ENCODE data around the gene SRD5A1.

SRD5A1 gene

GRCh38 chr5:6595405-6595804 is 37.8 kb upstream of the SRD5A1 start:
- TF ChIP-seq CTCF (IDR thresholded peaks at IDR 0.05; ENCODE audit: low read depth, low read length), result no peak
- in situ Hi-C loops (cut with HindIII; ENCODE audit: low sequenced_read_pairs), result no loop called here
- DNase-seq (ENCODE audit: low read depth, low spot score), result no peak
- no peak overlapping the region for H3K4me3 ChIP-seq (ENCODE audit: low read depth, low read length)

GRCh38 chr5:6596388-6596787 is 36.9 kb upstream of the SRD5A1 start:
- no peak overlapping the region for H3K4me3 ChIP-seq (ENCODE audit: low read depth, low read length)
- TF ChIP-seq CTCF (IDR thresholded peaks at IDR 0.05; ENCODE audit: low read depth, low read length), result no peak
- DNase-seq (ENCODE audit: low read depth, low spot score), result no peak
- in situ Hi-C loops (cut with HindIII; ENCODE audit: low sequenced_read_pairs), result no loop called here

GRCh38 chr5:6597557-6597956 is 35.7 kb upstream of the SRD5A1 start:
- TF ChIP-seq CTCF (IDR thresholded peaks at IDR 0.05; ENCODE audit: low read depth, low read length), result no peak
- DNase-seq (ENCODE audit: low read depth, low spot score), result no peak
- in situ Hi-C loops (cut with HindIII; ENCODE audit: low sequenced_read_pairs), result no loop called here
- H3K4me3 ChIP-seq (ENCODE audit: low read depth, low read length), result no peak overlapping the region

GRCh38 chr5:6598351-6598900 is 34.8 kb upstream of the SRD5A1 start:
- in situ Hi-C loops (cut with HindIII; ENCODE audit: low sequenced_read_pairs), result no loop called here
- no peak for TF ChIP-seq CTCF (IDR thresholded peaks at IDR 0.05; ENCODE audit: low read depth, low read length)
- H3K4me3 ChIP-seq (ENCODE audit: low read depth, low read length), result no peak overlapping the region

GRCh38 chr5:6599739-6600138 is 33.5 kb upstream of the SRD5A1 start:
- DNase-seq (ENCODE audit: low read depth, low spot score), result no peak
- no peak overlapping the region for H3K4me3 ChIP-seq (ENCODE audit: low read depth, low read length)
- no peak for TF ChIP-seq CTCF (IDR thresholded peaks at IDR 0.05; ENCODE audit: low read depth, low read length)
- in situ Hi-C loops (cut with HindIII; ENCODE audit: low sequenced_read_pairs), result loop anchor here (25.0 kb wide), 1 partner anchor 138 kb away; no protein-coding TSS in a partner anchor

More at GRCh38 chr5:6598351-6598900, 34.8 kb upstream of the SRD5A1 start:
- DNase-seq (ENCODE audit: low read depth, low spot score), result no peak

- in situ Hi-C loops (cut with HindIII; ENCODE audit: low sequenced_read_pairs), result loop anchor here (25.0 kb wide), 1 partner anchor 136 kb away; no protein-coding TSS in a partner anchor
- TF ChIP-seq CTCF (IDR thresholded peaks at IDR 0.05; ENCODE audit: low read depth, low read length), result no peak
- no peak for DNase-seq (ENCODE audit: low read depth, low spot score)
- H3K4me3 ChIP-seq (ENCODE audit: low read depth, low read length), result no peak overlapping the region
These were observed 32.0 kb upstream of the SRD5A1 start for GRCh38 chr5:6601271-6601670.

Data from astrocyte of the spinal cord (primary cell).